Measurements from ENCODE around the gene GLG1.
"Not testable (repeated sequence)": the region's sequence is repeated elsewhere in the genome, so short reads cannot be mapped to it uniquely, and the experiment has no call there.

Gene GLG1

DNA sequence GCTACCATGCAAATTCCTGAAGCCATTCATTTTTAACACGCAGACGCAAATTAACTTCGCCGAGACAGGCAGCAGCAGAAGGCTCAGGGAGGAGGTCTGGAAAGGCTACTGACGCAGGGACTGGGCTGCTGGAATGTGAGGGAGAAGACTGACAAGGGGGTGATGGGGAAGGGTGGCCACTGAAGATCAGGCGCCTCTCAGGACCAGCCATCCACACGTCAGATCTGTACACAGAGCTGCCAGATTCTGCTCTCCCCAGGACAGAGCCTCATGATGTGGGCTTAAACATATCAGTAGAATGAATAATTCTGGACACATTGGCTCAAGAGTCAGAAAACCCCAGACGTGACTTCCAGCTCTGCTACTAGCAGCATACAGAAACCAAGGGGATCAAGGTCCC lies 160.0 kb downstream of the GLG1 start:
- no peak for DNase-seq (ENCODE audit: low read depth in 2 of 2)

DNA sequence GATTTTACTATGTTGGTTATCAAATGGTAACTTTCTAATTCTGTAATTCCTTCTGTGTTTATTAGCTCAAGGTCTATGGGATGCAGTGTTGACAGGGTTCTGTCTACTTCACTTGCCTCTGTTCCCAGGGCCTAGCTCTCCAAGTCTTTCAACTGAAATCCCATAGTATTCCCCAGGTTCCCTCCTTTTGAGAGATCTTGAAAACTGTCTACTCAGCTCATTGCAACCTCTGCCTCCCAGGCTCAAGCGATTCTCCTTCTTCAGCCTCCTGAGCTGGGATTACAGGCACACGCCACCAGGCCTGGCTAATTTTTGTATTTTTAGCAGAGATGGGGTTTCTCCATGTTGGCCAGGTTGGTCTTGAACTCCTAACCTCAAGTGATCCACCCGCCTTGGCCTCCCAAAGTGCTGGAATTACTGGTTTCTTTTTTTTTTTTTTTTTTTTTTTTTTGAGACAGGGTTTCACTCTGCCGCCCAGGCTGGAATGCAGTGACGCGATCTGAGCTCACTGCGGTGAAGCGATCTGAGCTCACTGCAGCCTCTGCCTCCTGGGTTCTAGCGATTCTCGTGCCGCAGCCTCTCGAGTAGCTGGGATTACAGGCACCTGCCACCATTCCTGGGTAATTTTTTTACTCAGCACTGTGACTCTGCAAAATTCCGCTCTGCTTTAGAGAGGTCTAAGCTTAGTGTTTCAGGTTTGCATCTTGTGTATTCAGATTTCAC lies 163.1 kb downstream of the GLG1 start:
- DNase-seq (ENCODE audit: low read depth in 2 of 2): not testable (repeated sequence)

DNA sequence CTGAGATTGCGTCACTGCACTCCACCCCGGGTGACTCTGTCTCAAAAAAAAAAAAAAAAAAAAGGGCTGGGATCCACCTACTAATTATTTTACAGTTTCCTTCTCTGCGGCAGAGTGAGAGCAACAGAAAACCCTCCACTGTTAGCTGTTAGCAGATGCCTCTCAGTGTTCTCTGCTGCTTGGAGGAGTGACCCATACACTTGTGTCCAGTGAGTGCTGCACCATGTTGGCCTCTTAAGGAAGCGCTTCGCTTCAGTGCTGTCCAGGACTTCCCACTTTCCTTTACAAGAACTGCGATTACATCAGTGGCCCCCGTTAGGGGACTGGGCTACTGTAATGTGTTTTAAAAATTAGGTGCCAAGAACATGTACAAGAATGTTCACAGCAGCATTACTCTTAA lies 167.2 kb downstream of the GLG1 start:
- no peak for DNase-seq (ENCODE audit: low read depth in 2 of 2)

DNA sequence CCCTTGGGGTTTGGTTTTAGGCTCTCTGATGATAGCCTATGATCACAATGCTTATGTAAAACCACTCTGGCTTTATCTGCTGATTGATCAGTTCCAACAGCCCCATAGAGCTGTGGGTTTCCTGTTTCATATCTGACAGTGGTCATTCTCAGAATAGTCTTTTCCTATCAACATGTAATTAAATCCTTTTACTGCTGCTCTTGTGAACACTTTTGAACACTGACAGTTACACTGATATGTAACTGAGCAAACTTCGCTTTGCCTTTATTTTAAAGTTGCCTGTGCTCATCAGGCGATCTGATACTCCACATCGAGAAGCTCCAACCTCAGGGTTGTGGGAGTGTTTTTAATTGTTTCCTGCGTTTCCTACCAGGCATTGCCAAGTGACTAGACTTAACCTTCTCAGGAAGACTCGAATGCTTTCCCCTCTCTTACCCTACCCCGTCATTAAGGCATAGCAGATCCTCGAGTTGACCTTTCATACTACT lies 168.4 kb downstream of the GLG1 start:
- no peak for DNase-seq (ENCODE audit: low read depth in 2 of 2)

DNA sequence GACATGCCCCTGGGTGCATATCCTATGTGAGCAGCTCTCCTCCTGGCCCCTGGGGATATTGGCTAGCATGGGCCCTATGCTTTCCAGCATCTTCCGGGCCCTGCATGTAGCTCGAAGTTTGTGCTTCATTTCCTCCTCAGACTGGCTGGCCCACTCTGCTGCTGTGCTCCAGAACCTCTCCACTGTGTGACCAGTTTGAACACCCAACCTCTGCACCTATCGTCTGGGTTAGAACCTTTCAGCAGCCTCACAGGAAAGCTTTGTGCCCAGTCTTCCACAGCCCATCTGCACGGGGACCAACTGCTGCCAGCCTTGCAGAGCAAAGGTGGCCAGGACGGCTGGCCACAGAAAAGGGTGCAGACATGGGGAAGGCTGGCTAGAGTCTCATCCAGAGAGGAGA lies 175.4 kb downstream of the GLG1 start:
- DNase-seq (ENCODE audit: low read depth in 2 of 2): no peak

DNA sequence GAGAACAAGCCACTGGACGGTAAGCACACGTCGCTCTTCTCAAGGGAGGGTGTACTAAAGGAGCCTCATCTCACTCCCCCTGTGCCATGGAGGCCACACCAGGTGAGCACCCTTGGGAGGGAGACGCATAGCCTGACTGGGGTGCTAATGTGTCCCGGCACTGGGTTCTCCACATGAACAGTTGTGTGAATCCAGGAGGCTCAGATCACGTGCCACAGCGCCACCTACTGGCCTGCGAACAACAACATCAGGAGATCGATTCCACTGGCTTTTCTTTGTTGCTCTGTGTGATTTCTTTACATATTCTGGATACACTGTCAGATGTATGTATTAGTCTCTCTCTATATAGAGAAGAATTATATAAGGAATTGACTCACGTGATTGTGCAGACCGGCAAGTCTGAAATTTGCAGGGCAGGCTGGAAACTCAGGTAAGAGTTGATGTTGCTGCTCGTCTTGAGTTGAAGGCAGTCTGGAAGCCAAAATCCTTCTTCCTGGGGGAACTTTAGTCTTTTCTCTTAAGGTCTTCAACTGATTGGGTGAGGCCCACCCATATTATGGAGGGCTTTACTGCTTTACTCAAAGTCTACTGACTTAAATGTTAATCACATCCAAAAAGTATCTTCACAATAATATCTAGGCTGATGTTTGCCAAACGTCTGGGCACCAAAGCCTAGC lies 176.7 kb downstream of the GLG1 start:
- peak; percentile 16 to 29 for DNase-seq (ENCODE audit: low read depth in 2 of 2)

DNA sequence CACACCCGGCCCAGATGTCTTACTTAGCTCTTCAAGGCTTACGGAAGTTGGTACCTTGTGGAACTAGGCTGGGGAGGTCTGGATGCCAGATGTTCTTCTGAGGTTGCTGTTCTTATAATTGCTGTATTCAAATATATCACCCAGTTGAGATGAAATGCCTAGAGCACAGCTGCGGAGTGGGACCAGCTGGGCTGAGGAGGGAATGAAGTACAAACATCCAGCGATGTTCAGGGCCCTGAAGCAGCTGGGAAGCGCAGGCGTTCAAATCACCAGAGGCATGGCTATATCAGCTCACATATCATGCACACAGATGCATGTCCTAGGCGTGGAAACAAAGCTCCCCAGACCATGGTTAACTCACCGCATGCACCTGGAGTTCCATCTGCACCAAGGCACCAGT lies 178.4 kb downstream of the GLG1 start:
- DNase-seq (ENCODE audit: low read depth in 2 of 2): not testable (repeated sequence)

DNA sequence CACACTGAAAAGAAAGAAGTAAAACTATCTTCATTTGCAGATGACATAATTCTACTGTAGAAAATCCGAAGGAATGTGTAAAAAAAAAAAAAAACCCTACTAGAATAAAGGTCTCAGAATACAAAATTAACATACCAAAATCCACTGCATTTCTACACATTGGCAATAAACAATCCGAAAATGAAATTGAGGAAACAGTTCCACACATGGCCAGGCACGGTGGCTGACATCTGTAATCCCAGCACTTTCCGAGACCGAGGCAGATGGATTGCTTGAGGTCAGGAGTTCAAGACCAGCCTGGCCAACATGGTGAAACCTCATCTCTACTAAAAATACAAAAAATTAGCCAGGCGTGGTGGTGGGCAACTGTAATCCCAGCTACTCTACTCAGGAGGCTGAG lies 181.2 kb downstream of the GLG1 start:
- not testable (repeated sequence) for DNase-seq (ENCODE audit: low read depth in 2 of 2)

DNA sequence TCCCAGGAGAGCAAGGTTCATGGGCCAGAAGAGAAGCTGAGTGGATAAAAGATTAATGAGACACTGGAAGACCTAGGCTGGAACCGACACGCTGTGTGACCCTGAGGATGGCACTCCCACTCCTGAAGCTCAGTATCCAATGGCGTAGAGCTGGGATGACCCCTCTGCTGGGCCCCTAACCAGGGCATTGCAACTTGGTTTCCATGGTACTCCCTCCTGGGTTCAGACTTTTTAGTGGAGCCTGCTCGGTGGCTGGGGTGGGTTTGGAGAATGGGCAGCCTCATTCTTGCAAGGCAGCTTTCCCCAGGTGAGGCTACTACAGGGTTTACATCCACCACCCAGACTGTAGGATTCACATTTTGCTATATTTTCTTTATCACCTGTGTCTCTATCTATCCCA lies 183.2 kb downstream of the GLG1 start:
- not testable (repeated sequence) for DNase-seq (ENCODE audit: low read depth in 2 of 2)

DNA sequence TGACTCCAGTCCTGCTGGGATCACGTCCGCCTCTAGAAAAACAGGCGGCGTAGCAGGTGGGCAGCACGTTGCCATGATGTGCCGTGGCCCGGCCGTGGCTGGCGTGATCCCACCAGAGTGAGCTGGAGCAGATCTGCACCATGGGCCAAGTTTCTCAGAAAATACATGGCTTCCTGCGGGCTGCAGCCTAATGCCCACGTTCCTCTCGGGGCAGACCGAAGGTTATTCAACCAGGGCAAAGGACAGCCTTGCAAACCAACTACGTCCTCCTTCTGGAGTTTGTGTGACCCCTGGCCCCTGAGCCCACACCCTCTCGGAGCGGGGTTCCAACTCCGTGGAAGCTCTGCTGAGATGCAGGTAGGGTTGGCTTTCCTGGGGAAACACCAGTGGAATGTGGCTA lies 184.8 kb downstream of the GLG1 start:
- DNase-seq (ENCODE audit: low read depth in 2 of 2): not testable (repeated sequence)

DNA sequence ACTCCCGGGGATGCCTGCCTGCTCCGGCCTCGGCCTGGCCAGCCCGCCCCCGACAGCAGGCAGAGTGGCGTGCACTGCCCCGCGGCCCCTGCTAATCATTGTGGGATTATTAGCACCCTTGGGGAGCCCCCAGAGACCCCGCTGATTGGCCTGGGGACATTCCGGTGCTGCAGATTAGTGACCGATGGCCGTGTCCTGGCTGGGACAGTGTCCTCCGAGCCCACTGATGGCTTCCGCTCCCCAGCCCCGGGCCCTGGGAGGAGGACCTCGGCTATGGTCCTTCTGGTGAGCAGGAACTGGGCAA lies 185.5 kb downstream of the GLG1 start:
- DNase-seq (ENCODE audit: low read depth in 2 of 2): not testable (repeated sequence)

DNA sequence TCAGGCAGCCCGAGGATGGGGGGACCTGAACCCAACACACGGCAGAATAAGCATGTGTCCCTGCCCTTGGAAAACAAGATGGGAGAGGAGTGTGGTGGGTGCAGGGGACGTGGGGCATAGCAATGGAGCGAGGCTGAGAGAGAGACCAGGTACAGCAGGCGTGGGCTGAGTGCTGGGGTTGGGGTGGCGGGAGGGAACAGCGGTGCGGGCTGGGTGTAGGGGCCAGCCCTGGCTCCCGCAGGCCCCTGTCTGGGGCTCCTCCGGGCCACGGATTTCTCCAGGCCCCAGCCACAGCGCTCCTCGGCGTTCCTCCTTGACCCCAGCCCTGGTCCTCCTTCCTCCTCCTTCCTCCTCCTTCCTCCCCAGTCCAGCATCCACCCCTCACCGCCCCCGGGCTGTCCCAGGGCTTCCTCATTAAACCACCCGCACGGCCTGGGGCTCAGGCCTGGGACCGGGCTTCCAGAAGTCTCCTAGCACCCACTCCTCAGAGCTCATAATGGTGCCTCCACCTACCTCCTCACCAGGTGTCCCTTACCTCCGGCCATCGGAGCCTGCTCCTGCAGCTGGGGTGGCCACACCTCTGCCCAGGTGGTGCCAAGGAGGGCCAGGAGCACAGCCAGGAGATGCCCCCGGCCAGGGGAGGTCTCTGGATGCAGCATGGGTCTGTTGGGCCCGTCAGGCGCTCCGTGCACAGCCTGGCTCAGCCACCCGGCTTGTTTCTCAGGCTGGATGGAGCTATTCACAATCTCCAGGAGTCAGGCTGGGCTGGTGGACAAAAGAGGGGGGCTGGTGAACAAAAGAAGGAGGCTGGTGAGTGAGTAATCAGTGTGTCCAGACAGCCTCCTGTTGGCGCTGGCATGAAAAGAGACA lies 186.1 kb downstream of the GLG1 start, which contains the start of gene CLEC18B:
CLEC18B (minus strand) TSS at position 867 of the 870 bp plus-strand sequence; CDS start at position 659, 208 bp downstream.
- DNase-seq (ENCODE audit: low read depth in 2 of 2): not testable (repeated sequence)

DNA sequence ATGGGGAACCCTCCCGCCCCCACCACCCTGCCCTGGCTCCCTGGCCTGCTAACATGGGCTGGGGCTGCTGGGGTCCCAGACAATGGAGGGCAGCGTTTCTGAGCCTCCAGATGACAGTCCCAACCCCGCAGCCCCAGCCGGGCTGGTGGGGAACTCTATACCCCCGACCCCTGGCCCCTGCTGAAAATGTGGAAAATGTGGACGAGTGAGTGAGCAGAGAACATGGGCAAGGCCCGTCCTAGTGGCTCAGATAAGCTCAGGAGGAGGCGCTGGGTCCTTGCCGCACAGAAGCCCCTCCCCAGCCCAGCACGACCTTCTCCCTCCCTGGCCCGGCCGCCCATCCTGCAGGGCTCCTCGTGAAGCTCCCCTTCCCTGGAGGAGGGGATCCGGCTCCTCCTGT lies 187.1 kb downstream of the GLG1 start:
- not testable (repeated sequence) for DNase-seq (ENCODE audit: low read depth in 2 of 2)

DNA sequence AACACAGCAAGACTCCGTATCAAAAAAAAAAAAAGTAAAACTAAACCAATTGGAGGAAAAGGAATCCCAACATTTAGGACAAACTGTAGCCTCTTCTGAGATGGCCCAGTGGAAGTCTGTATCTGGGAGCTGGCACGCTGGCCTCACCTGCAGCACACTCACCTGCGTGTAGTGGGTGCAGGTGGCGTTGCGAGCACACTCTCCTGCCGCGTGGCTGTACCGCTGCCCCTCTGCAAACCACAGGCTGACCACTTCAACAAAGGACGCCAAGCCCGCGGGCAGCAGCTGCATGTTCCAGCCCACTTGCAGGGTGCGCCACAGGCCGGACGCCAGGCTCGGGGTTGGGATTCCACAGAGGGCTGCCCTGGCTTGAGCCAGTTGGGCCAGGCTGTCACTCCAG lies 189.0 kb downstream of the GLG1 start:
- not testable (repeated sequence) for DNase-seq (ENCODE audit: low read depth in 2 of 2)

DNA sequence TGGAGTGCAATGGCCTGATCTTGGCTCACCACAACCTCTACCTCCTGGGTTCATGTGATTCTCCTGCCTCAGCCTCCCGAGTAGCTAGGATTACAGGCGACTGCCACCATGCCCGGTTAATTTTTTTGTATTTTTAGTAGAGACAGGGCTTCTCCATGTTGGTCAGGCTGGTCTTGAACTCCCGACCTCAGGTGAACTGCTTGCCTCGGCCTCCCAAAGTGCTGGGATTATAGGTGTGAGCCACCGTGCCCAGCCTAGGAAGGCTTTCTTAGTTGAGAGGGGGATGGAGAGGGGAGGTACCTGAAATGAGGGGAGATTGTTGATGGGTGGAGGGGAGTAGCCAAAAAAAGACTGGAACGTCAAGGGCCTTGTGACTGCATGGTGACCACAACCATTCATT lies 193.0 kb downstream of the GLG1 start:
- DNase-seq (ENCODE audit: low read depth in 2 of 2): not testable (repeated sequence)

DNA sequence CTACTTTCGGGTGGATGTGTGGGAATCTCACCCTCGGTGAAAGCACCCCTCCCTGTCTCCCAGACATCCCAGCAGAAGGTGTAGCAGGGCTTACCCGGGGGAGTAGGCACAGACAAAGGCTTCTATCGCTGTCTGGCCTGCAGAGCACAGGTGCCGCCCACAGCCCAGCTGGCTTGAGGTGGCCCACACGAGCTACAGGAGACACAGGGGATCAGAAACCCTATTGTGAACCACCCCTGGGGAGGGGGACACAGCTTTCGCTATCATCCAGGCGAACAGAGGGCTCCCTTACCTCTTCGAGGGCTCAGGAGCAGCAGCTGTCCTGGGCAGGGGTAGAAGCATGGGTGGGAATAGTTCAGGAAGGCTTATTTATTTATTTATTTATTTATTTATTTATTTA lies 193.4 kb downstream of the GLG1 start:
- DNase-seq (ENCODE audit: low read depth in 2 of 2): not testable (repeated sequence)

DNA sequence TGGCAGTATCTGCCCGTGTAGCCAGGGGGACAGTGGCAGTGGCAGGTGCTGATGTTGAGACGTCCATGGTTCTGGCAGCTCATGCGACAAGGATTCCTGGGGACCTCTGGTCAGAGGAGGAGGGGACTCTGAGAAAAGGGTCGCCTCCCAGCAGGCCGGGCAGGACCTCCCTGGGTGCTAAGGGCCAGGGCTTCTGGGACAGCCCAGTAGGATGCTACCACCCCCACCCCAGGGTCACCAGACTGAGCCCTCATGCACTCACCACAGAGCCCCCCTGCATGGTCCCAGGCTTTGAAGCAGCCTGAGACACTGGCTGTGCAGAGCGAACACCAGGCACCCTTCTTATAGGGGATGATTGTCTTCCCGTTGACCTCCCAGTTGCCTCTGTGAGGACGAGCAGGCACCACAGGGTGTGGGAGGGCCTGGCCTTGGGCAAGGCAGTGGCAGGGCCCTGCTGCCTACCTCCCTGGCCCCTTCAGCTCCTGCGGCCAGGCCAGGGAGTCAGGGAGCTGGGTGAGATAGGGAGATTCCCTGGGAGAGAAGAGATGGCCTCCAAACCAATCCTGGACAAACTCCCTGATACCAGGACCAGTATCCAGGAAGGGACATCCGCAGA lies 194.0 kb downstream of the GLG1 start:
- DNase-seq (ENCODE audit: low read depth in 2 of 2): not testable (repeated sequence)

DNA sequence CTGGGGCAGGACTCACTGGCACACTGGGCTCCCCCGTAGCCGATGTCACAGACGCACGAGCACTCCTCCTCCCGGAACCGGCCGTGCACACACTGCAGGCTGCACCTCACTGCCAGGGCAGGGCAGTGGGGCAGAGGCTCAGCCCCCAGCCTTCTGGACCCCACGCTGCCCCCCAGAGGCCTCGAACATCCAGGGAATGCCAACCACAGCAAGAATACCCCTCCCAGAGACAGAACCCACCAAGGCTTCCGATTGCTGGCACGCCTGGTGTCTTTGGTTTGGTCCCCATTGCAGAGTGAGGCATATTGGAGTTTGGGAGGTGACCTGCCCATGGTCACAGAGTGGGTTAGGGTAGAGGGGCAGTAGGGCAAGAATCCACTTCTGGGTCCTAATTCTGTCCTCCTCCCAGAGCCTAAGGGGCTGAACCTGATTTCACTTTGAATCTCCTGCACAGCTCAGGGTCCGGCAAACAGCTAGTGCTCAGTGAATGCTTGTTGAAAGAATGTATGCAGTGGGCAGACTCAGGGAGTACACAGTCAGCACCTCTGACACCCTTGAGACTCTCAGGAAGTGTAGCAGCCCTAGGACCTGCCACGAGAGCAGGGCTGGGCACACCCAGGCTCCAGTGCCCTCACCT lies 194.7 kb downstream of the GLG1 start:
- not testable (repeated sequence) for DNase-seq (ENCODE audit: low read depth in 2 of 2)

DNA sequence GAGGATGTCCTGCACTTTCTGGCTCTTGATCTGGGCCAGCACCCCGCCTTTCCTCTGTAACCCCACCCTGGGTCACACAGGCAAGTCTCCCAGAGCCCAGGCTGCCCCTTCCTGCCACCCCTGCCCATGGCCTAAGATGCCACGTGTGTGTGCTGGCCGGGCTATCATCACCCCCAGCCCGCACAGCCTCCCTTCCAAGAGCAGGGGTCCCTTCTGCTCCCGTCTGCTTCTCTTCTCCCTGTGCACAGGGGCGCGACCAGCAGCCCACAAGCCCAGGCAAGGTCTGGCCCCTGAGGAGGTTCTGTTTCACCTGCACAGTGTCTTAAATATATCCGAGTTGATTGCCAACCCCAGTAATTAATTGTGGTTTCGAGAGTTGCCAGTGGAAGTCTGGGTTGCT lies 195.9 kb downstream of the GLG1 start:
- DNase-seq (ENCODE audit: low read depth in 2 of 2): not testable (repeated sequence)

DNA sequence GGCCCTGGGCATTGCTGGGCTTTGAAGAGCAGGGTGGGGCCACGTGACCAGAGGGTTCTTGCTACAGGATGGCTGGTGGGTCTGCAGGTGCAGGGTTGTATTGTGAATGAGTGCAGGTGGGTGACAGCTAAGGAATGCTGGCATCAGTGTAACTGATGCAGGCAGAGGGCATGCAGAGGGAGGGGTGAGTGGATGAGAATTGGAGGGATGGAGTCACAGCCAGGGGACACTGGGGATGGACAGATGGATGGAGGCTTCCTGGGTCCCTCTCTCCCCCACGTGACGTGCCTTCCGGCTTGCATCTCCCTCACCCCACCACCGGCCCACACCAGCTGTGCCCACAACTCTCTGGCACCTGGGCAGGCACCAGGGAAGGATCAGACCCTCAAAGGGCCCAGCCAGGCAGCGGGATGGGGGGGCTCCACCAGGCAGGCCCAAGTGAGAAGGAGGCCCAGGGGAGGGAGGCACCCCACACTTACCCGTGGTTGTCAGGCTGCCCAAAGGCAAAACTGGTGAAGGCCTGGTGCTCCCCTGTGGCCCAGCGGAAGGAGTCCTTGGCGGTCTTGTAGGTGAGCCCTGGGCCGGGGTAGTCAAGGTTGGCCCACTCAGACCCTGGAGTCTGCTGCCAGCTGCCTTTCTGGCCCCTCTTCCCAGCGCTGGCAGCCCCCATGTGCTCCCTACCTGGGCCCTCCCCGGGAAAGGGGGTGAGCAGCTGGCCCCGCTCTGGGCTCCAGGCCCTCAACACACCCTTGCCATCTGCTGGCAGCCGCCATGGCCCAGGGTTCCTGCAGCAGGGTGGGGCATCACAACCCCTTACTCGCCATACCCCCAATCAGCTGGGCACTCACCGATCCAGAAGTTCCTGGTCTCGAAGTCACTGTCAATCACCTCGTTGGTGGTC lies 196.6 kb downstream of the GLG1 start:
- not testable (repeated sequence) for DNase-seq (ENCODE audit: low read depth in 2 of 2)
